GM21528 (cell line): ENCODE data around the gene KIRREL3.

Experiments used
- ATAC-seq: cut with Tn5 transposase; IDR thresholded peaks from one replicate; pipeline ENCODE4 v1.9.1; 2021; ENCODE audit warnings: mild to moderate bottlenecking, moderate library complexity; ENCODE audit not compliant: unreplicated experiment, low FRiP score

The KIRREL3 gene

DNA sequence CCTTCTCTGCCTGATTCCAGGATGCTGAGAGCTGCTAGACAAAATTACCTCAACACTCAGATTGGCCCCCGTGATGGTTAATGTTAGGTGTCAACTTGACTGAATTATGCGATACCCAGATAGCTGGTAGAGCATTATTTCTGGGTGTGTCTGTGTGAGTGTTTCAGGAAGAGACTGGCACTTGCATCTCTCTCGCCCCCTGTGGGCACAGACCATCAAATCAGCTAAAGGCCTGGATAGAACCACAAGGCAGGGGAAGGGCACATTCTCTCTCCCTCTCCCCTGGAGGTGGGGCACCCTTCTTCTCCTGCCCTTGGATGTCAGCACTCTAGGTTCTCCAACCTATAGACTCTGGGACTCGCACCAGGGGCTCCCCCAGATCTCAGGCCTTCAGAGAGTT lies 79.7 kb downstream of the KIRREL3 start:
- no peak for ATAC-seq

DNA sequence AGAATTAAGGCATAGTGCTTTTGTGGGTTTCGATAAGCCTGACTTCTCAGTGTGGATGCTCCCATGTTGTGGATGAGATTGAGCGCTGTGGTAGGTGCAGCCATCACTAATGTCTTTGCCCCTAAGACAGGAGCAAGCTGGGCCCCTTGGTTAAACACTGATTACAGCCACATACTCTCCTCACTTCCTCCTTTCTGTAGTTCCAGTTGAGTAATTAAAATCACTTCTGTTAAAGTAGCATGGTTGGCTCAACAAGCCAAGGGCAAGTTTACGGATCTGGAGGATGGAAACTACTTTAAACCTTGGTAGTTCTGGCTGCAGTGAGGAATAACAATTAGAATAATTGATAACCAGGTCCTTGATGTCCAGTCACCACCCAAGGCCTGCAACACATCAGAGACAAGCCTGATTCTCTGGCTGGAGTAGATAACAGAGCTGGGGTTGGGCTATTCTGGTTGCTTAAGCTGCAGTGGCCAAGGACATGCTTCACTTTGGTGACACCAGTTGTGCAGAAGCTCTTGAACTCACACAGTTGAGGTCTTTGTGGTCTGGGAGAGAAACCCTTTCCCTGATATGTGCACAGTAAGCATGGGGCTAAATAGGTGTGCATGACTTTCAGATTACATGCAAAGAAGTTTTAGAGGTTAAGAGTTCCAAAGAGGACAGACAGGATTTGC lies 81.3 kb downstream of the KIRREL3 start:
- peak; percentile 64 for ATAC-seq

DNA sequence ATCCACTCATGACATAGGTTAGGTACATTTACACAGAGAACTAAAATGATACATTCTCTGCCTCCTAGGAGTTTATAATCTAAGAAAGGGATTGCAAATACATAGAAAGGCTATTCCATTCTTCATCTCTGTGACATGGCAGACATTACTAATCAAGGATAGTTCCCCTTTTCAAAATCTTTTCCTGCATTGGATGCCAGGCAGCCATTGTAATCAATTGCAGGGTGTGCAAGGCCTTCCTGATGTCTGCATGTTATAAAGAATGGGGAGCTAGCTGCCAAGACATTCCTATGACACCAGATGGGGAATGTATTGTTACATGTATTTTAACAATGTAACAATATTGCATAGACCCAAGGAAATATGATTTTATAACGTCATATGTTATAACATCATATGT lies 82.0 kb downstream of the KIRREL3 start:
- no peak for ATAC-seq

DNA sequence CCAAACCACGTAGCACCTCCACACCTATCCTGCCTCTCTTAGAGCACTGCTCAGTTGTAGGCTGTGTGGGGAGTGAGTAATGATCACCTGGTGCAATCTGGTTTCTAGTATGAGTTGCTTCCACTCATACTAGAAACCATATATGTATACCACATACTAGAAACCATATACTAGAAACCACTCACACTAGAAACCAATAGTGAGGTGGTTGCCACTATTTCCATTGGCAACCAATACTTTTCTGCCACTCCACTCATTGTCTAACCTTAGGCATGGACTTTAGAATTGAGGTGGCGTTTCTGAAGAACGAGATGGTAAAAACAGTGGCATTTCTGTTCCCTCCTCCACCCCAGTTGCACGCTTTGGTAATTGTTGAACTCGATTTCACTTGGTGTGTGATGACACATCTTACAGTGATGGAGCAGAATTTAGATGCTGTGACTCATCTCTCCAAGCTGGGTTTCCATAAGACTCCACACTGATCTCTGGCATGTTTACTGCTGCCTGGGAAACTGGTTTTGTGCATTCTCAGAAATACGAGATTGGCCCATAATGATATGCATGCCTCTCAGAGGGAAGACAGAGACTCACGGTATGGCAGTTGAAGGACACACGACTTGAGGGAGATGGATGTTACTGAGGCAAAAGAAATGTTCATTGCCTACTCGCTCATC lies 82.9 kb downstream of the KIRREL3 start:
- ATAC-seq, result peak; percentile 95

DNA sequence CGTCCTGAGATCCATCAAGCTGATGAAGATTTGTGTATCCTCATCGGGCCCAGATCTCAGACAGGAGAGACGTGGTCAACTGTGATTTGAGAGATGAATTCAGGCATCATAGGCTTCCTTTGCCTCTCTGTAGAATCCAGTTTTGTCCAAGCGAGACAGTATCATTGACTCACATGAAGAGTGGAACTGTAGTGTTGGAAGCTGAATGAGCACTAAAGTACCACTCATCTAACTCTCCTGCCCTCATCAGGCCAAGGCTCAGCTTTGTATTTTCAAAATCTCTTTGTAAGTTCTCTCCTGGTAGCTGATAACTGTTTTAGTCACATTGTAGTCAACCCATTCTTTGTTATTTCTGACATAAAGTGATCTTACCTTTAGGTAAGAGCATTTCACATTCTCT lies 85.1 kb downstream of the KIRREL3 start:
- no peak for ATAC-seq

DNA sequence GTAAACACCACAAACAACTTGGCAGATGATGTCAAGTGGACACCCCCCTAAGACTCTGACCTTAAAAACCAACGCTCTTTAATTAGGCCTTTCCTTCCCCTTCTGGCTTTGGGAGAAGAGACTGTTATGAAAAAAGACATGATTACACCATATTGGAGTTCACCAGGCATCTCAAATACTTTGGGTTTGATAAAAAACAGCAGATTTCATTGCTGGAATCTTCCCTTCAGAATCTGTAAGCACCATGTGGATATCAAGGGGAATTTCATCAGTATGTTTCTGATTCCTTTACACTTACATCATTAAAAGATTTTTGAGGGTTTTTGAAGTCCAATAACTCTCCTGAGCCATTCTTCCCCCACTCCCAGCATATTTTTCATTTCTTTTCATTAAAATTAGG lies 85.6 kb downstream of the KIRREL3 start:
- ATAC-seq, result no peak

DNA sequence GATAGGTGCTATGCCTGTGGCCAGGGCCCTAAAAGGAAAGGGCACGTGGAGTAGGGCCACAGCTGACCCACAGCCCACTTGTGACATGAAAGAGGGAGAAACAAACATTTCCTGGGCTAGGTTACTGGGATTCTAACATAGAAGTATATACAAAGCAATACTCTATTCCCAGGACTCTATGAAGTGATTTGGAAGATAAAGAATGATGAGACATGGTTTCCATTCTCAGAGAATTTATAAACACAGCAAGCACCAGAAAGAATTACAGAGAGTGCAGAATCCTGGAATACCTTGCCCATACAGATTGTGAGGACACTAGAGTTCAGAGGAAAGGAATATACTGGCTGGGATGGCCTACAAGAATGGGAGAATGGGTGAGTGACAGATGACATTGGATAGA lies 86.4 kb downstream of the KIRREL3 start:
- ATAC-seq, result no peak

DNA sequence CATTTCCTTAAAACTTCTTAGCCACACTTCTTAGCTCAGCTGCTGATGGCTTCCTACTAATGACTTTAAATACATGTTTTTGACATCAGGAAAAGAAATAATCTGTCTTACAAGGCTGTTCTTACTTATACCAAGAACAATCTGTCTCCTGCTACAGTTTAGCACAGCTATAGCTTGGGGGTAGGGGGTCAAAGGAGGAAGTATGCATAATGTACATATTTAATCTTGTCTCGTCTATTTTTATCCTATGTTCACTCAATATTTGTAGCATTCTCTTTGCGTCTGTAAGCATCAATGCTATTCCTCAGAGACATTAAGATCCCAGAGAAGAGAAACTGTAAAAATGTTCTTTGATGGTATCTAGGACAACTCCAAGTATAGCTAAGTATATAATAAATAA lies 96.0 kb downstream of the KIRREL3 start:
- ATAC-seq, result no peak

DNA sequence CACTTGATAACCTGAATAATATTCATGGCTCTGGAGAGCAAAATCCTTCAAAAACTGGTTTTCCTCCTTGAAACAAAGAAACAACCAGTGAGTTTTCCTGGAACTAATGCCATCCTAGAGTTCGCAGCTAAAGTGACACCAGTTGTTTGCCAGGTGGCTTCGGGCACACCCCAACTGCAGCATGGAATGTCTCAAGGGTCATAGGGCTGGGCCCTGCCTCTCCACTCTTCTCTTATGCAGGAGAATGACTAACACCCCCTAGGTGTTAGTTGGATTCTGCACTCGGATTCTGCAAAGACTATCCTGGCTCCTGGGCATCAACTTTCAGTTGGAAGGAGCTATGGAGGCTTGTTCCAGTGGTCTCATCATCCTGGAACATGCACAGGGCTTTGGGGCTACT lies 98.8 kb downstream of the KIRREL3 start:
- ATAC-seq, result no peak

DNA sequence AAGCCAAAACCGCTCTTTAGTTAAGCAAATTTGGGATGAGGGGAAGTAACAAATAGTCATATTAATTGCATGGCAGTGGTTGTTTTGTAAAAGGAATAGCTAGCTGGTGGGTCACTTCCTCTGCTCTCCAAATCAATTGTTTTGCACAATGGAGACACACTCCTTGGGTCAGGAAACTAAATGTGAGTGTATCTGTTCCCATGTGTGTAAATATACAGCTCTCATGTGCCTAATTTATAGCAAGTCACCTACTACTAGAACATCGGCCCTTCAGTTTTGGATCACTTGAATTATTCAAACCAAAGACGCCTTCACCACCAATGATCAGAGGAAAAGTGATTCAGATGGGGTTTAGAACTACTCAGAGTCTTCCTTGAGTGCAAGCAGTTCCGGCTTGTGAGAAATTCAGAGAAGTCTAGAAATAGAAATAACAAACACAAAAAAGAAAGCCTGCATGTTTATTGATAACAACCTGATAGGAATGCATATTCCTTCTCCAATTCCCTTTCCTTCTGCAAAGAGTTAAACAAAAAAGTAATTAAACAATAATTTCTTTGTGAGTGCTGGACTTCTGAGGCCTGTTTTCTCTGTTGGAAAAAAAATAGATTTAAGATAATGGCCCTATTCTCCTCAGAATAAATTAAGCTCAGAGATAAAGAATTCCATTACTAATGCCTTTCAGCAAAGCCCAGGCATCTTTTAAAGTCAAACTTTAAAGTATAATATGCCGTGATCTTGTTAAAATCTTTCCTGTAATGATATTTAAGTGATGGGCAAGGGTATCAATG lies 100.4 kb downstream of the KIRREL3 start:
- ATAC-seq, result no peak

DNA sequence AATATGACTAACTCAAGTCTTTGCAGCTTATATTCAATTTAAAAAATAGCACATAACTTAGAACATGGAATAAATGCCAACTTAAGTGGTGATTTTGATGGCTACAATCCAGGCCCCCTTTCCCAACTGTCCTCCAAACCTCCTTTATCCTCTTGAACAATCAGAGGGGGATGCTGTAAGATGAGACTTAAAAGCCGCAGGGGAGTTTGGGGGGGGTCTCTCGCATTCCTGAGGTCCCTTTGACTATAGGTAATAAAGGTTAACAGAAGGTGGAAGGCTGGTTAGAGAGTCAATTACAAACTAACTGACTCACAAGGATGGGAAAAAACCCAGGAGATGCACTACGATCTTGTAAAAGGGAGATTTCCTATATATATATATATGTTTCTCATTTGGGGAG lies 101.8 kb downstream of the KIRREL3 start:
- ATAC-seq, result no peak

DNA sequence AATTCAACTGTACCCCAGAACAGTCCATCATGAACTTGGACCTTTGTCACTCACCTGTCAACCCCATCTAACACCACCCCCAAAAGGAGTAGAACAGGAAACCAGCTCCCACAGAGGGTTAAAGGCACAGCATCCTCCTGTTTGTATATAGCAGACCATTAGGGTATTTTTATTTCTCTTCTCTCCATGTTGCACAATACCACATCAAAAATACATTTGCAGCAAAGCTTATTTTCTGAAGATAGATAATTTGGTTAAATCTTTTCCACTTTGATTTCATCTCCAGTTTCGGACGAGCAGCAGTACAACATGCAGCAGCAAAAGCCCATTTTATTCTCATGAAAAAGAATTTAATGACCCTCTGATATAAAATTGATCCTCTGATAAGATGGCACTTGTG lies 103.1 kb downstream of the KIRREL3 start:
- ATAC-seq, result no peak

DNA sequence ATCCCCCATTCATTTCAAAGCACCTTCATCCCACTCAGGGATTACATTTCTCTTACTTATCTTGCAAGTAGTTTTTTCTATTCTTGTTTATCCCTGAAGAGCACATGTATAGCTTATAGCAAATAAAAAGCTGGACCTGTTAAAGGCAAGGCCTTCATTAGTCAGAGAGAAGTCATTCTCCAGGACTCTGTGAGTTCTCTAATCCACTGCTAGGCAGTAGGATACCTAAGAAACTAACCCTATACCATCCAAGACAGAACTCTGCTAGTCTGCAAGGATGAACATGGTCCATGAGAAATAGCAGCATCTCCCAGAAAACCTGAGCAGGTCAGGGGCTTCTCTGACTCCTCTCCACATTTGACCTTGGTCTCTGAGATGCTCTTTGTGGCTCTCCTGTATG lies 104.5 kb downstream of the KIRREL3 start:
- no peak for ATAC-seq

DNA sequence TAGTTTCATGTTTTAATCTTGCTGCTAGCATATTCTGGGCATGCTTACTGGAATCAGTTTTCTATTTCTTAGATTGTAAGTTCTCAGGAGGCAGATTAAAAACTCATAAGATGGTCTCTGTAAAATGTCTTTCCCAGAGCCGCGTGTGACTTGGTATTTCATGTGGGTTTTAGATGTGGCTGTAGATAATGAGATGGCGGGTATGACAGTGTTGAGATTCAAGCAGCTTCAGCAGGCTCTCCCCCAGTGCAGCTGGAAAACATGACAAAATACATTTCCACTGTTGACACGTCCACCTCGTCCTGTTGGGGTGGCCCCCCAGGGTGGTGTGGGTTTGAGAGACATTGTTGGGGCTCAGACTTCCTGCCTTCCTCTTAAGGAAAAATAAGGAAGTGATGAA lies 106.8 kb downstream of the KIRREL3 start:
- ATAC-seq, result no peak

DNA sequence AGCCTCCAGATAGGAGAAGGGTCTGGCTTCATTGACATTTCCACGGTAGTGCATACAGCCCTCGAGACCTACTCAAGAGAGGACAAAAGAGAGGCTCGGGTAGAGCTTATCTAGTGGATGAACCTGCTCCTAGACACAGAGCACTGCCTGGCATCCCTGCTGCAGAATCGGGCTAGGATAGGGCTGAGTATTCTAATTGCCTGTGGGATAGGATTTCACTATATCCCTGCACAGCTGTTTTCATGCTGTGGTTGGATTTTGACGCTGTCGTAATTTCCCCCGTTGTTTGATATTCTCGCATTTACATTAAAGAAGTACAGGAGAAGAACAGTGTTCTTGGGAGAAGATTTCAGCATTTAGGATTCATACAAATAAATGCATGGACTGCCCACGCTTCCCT lies 107.8 kb downstream of the KIRREL3 start:
- no peak for ATAC-seq

DNA sequence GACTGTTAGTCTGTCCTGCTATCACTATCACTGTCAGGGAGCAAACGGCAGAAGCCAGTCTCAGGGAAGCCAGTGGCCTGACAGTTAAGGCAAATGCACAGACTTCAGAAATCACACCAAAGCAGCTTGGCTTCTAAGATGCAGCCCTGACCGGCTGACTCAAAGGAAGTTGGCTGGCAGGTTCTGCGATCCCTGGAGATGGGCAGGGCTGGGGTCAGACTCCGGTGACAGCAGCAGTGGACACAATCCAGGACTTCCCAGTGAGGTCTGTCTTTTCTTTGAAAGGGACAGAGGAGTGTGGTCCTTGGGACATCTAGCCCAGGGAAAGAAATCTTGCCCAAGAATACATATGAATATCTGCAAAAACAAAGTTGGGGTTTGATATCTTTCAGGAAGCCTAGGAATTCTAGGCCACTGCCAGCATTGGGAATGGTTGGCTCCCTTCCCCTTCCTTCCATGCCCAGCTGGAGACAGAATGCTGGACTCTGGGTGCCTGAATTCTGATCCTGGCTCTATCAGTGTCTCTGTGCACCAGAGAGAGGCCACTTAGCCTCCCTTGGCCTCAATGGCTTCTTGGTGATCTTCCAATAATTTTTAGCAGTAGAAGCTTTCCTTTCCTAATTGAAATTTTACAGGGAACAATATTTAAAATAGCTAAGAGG lies 108.9 kb downstream of the KIRREL3 start:
- ATAC-seq, result no peak

DNA sequence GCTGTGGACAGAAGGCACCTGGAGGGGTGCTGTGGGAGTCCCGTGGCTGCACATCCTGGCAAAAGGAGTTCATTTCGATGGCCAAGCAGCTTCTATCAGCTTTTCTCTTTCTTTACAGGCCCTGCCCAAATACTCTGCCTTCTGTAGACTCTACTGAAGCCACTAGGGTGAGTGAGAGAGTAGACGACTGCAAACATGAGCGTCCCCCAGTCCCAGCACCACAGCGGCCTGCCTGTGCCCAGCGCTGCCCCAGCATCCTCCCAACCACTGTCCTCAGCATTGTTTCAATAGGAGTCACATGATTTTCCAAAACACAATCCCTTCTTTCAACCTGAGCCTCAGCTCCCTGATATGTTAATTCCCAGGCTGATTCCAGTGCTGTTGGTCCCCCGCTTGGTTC lies 110.0 kb downstream of the KIRREL3 start:
- no peak for ATAC-seq

DNA sequence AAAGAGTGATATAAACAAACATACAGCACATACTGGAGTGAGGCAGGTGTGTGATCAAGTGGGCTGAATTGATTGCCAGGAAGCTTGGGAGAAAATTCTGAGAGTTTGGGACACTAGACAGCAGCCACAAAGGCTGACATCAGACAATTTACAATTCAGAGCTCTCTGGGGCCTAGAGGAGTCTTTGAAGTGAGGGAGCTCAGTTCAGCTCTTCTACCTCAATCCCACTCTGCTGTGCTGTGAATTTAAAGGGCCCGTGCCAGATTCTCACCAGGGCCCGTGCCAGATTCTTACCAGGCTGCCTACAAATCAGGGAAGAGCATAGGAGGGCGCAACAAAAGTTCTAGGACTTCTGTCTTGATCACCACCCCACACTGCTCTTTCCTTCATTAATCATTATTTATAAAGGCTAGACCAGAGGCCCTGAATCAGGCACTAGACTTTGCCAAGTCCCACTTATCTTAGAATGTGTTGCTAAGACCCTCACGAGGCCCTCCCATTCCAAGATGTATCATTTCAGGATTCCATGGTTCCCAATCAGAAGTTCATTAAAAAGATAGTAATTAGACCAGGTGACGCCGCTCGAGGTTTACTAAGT lies 112.4 kb downstream of the KIRREL3 start:
- ATAC-seq, result no peak

DNA sequence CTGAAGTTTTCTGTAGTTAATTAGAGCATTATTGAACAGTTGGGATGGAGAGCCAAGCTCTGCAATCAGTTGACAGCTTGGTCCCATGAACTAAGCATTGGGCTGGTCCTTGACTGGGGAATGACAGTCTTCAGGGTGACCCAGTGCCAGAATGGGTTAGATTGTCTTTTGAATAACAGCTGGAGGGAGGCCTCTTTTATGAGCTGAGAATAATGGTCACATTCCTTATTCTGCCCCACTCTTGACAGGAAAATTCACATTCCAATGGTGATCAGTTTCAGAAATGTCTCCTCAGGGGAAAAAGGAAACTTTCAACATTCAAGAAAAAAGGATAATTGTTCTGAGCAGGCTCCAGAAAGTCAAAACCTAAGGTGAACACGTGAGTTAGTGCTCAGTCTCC lies 113.9 kb downstream of the KIRREL3 start:
- no peak for ATAC-seq

DNA sequence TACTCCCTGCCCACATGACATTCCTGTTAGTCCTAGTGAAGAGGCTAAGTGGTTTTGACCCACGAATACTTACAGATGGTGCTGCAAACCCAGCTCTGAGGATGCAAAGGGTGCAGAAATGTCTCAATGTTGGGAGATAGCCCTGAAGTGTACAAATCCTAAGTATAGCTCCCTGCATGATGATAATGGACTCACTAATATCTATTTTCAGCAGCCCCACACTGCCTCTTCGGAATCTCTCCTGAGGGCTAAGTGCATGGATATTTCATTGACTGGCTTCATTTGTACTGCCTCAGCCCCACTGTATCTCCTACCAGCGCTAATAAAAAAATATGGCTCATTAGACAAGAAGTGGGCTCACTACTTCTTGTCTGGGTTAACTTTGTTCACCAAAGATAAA lies 114.5 kb downstream of the KIRREL3 start:
- ATAC-seq, result no peak

DNA sequence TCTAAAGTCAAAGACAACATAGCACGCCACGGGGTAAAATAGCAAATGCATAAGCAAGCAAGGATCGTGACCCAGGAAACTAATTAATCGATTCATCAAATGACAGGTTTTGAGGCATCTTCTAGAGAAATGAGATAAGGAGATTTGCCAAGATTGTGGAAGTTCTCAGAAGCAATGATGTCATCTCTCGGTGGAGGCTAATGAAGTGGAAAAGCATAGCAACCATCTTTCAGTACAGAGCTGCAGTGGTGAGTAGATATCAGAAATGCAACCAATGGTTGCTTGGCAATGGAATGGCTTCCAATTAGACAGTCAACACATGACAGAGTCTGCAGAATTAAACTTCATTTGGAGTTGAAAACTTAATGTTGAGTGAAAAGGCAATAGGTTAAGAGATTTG lies 116.0 kb downstream of the KIRREL3 start:
- ATAC-seq, result no peak
